Memory B cell (primary cell): ENCODE data around the gene LILRA1.
"Not testable (repeated sequence)": the region's sequence is repeated elsewhere in the genome, so short reads cannot be mapped to it uniquely, and the experiment has no call there.

Experiments used
- ATAC-seq: fragments of 150-1000 bp; cut with Tn5 transposase; 2 replicates; pipeline ENCODE4 v1.10.0; 2021; ENCODE audit warnings: low read depth, mild to moderate bottlenecking, moderate library complexity
- DNase-seq, 2 donors: peaks; one replicate each; pipeline ENCODE4 v3.0.0; 2022; ENCODE audit warnings: low spot score in 2 of 2
- H3K27ac Mint-ChIP-seq: one replicate; pipeline ENCODE4 v1.8.0; 2022; ENCODE audit warnings: mild to moderate bottlenecking, moderate library complexity, mixed read lengths
- H3K27me3 Mint-ChIP-seq: one replicate; pipeline ENCODE4 v1.8.0; 2022; ENCODE audit warnings: mixed read lengths
- H3K36me3 Mint-ChIP-seq: one replicate; pipeline ENCODE4 v1.8.0; 2022; ENCODE audit warnings: mild to moderate bottlenecking, mixed read lengths
- H3K4me1 Mint-ChIP-seq: one replicate; pipeline ENCODE4 v1.8.0; 2022; ENCODE audit warnings: mixed read lengths
- H3K4me3 Mint-ChIP-seq: one replicate; pipeline ENCODE4 v1.8.0; 2022; ENCODE audit warnings: mild to moderate bottlenecking, moderate library complexity, mixed read lengths
- H3K9me3 Mint-ChIP-seq: one replicate; pipeline ENCODE4 v1.8.0; 2022; ENCODE audit warnings: mixed read lengths

Gene LILRA1

GRCh38 chr19:54595680-54596436, 2.4 kb downstream of the LILRA1 start:
- H3K4me1 Mint-ChIP-seq: peaks cover 14% of the 10 kb centered on the region

GRCh38 chr19:54600212-54600611, 6.8 kb downstream of the LILRA1 start:
- H3K4me1 Mint-ChIP-seq: peaks cover 5% of the 10 kb centered on the region
- H3K9me3 Mint-ChIP-seq: peaks cover 3% of the 10 kb centered on the region
- peaks cover 14% of the 10 kb centered on the region for H3K27me3 Mint-ChIP-seq
- H3K36me3 Mint-ChIP-seq: peaks cover 3% of the 10 kb centered on the region
- ATAC-seq (no peak), DNase-seq (no peak)
- H3K4me3 Mint-ChIP-seq: no peak overlapping the region
- H3K27ac Mint-ChIP-seq: no peak overlapping the region

More at GRCh38 chr19:54595680-54596436, 2.4 kb downstream of the LILRA1 start:
- not testable (repeated sequence) for H3K36me3 Mint-ChIP-seq, H3K4me3 Mint-ChIP-seq, ATAC-seq, H3K9me3 Mint-ChIP-seq, H3K27ac Mint-ChIP-seq, DNase-seq
- peaks cover 16% of the 10 kb centered on the region for H3K27me3 Mint-ChIP-seq

- DNase-seq (no peak), ATAC-seq (peak; percentile 50)
- Mint-ChIP-seq H3K27me3 (peaks cover 1% of the 10 kb centered on the region), H3K4me1 (peaks cover 19% of the 10 kb centered on the region), H3K4me3 (peak overlapping the region; percentile 49), H3K27ac (peak overlapping the region; percentile 9), H3K9me3 (peaks cover 4% of the 10 kb centered on the region), H3K36me3 (peaks cover 4% of the 10 kb centered on the region)
Measured at GRCh38 chr19:54606230-54606629, 12.8 kb downstream of the LILRA1 start.

GRCh38 chr19:54606891-54607784, 13.7 kb downstream of the LILRA1 start:
- DNase-seq (no peak), ATAC-seq (peak; percentile 68)
- Mint-ChIP-seq H3K4me1 (peaks cover 22% of the 10 kb centered on the region), H3K4me3 (peak overlapping the region; percentile 49), H3K9me3 (peaks cover 4% of the 10 kb centered on the region), H3K27me3 (no peaks in the 10 kb centered on the region), H3K36me3 (peaks cover 4% of the 10 kb centered on the region), H3K27ac (no peak overlapping the region)

GRCh38 chr19:54607785-54608150, 14.3 kb downstream of the LILRA1 start:
- Mint-ChIP-seq H3K4me1 (peaks cover 27% of the 10 kb centered on the region), H3K27ac (no peak overlapping the region), H3K36me3 (peaks cover 4% of the 10 kb centered on the region), H3K9me3 (peaks cover 4% of the 10 kb centered on the region), H3K27me3 (no peaks in the 10 kb centered on the region), H3K4me3 (no peak overlapping the region)
- no peak for ATAC-seq
- DNase-seq: no peak

GRCh38 chr19:54608205-54608604, 14.8 kb downstream of the LILRA1 start:
- ATAC-seq (no peak), DNase-seq (no peak)
- Mint-ChIP-seq H3K9me3 (peaks cover 4% of the 10 kb centered on the region), H3K27ac (no peak overlapping the region), H3K36me3 (peaks cover 4% of the 10 kb centered on the region), H3K27me3 (no peaks in the 10 kb centered on the region), H3K4me3 (no peak overlapping the region), H3K4me1 (peaks cover 27% of the 10 kb centered on the region)

GRCh38 chr19:54608792-54609191, 15.4 kb downstream of the LILRA1 start:
- Mint-ChIP-seq H3K9me3 (peaks cover 4% of the 10 kb centered on the region), H3K27me3 (no peaks in the 10 kb centered on the region), H3K4me3 (no peak overlapping the region), H3K4me1 (peaks cover 30% of the 10 kb centered on the region), H3K27ac (no peak overlapping the region), H3K36me3 (peaks cover 4% of the 10 kb centered on the region)
- ATAC-seq (no peak), DNase-seq (no peak)

GRCh38 chr19:54609356-54609791, 15.9 kb downstream of the LILRA1 start:
- Mint-ChIP-seq H3K4me1 (peaks cover 33% of the 10 kb centered on the region), H3K36me3 (peaks cover 4% of the 10 kb centered on the region), H3K27ac (no peak overlapping the region), H3K4me3 (no peak overlapping the region), H3K27me3 (no peaks in the 10 kb centered on the region), H3K9me3 (peaks cover 4% of the 10 kb centered on the region)
- DNase-seq (no peak), ATAC-seq (no peak)

- Mint-ChIP-seq H3K4me3 (peak overlapping the region; percentile 33), H3K36me3 (no peaks in the 10 kb centered on the region), H3K27ac (peak overlapping the region; percentile 36), H3K9me3 (no peaks in the 10 kb centered on the region), H3K27me3 (no peaks in the 10 kb centered on the region), H3K4me1 (peaks cover 38% of the 10 kb centered on the region)
- DNase-seq (no peak), ATAC-seq (no peak)
Measured at GRCh38 chr19:54612428-54612827, 19.0 kb downstream of the LILRA1 start.

- Mint-ChIP-seq H3K36me3 (peaks cover 2% of the 10 kb centered on the region), H3K27me3 (no peaks in the 10 kb centered on the region), H3K4me3 (no peak overlapping the region), H3K9me3 (no peaks in the 10 kb centered on the region), H3K4me1 (peaks cover 37% of the 10 kb centered on the region), H3K27ac (no peak overlapping the region)
- DNase-seq (no peak), ATAC-seq (no peak)
Measured at GRCh38 chr19:54614726-54615125, 21.3 kb downstream of the LILRA1 start.

- H3K27ac Mint-ChIP-seq: peak overlapping the region; percentile 86
- DNase-seq (no peak), ATAC-seq (peak; percentile 64)
- H3K4me3 Mint-ChIP-seq: peak overlapping the region; percentile 89
- peaks cover 2% of the 10 kb centered on the region for H3K36me3 Mint-ChIP-seq
- no peaks in the 10 kb centered on the region for H3K27me3 Mint-ChIP-seq
- no peaks in the 10 kb centered on the region for H3K9me3 Mint-ChIP-seq
- peaks cover 40% of the 10 kb centered on the region for H3K4me1 Mint-ChIP-seq
Measured at GRCh38 chr19:54616057-54616456, 22.6 kb downstream of the LILRA1 start.

- no peaks in the 10 kb centered on the region for H3K27me3 Mint-ChIP-seq
- H3K4me3 Mint-ChIP-seq: peak overlapping the region; percentile 89
- no peak for DNase-seq
- H3K4me1 Mint-ChIP-seq: peaks cover 45% of the 10 kb centered on the region
- ATAC-seq: peak; percentile 73
- H3K27ac Mint-ChIP-seq: peak overlapping the region; percentile 86
- H3K36me3 Mint-ChIP-seq: peaks cover 4% of the 10 kb centered on the region
- H3K9me3 Mint-ChIP-seq: no peaks in the 10 kb centered on the region
Measured at GRCh38 chr19:54616821-54617560, 23.6 kb downstream of the LILRA1 start.

GRCh38 chr19:54620464-54620863, 27.0 kb downstream of the LILRA1 start:
- no peak for DNase-seq
- Mint-ChIP-seq H3K27ac (peak overlapping the region; percentile 55), H3K27me3 (no peaks in the 10 kb centered on the region), H3K4me3 (peak overlapping the region; percentile 59), H3K9me3 (no peaks in the 10 kb centered on the region), H3K4me1 (peaks cover 53% of the 10 kb centered on the region), H3K36me3 (peaks cover 4% of the 10 kb centered on the region)
- no peak for ATAC-seq

- ATAC-seq (no peak), DNase-seq (no peak)
- peaks cover under 1% of the 10 kb centered on the region for H3K9me3 Mint-ChIP-seq
- peaks cover 14% of the 10 kb centered on the region for H3K36me3 Mint-ChIP-seq
- no peaks in the 10 kb centered on the region for H3K27me3 Mint-ChIP-seq
- H3K4me1 Mint-ChIP-seq: peaks cover 51% of the 10 kb centered on the region
- peak overlapping the region; percentile 93 for H3K27ac Mint-ChIP-seq
- H3K4me3 Mint-ChIP-seq: peak overlapping the region; percentile 88
Measured at GRCh38 chr19:54622431-54622830, 29.0 kb downstream of the LILRA1 start.
